Caco-2 (cell line): ENCODE measurements around the gene RASIP1. TPM values are rescaled to one million over a fixed set of nuclear protein-coding genes. Genes with fewer than 3 reads are reported as not detected.

Experiments used
- BruUV-seq: library from RNA; stranded (reverse); fragments of 400-500 nt; replicated peaks from 2 replicates; lab custom pipeline; 2021; lab: Mats Ljungman, UMichigan
- CTCF ChIA-PET: fragments of 300-600 bp; sonication (Branson Sonifier 250); formaldehyde crosslinking; loops from one replicate; lab custom pipeline; 2022; ENCODE audit warnings: antibody characterized with exemption; lab: Charles Lee
- POLR2A ChIA-PET: fragments of 300-600 bp; sonication (Branson Sonifier 250); formaldehyde crosslinking; loops from one replicate; lab custom pipeline; 2022; ENCODE audit warnings: antibody characterized with exemption; lab: Charles Lee
- DNase-seq, 2 experiments: peaks; one replicate each; pipeline versions ENCODE4 v3.0.0 to v3.0.0-alpha.2; 2020 to 2022
- H3K27me3 ChIP-seq: replicated peaks from 2 replicates; pipeline ENCODE4 v1.6.0; 2011; ENCODE audit warnings: low read length; ENCODE audit not compliant: control insufficient read depth, insufficient read depth
- H3K36me3 ChIP-seq: 2 replicates; pipeline ENCODE4 v1.5.1; 2011; ENCODE audit warnings: low read length; ENCODE audit not compliant: control insufficient read depth, insufficient read depth
- H3K4me1 ChIP-seq: fragments of 250-450 bp; sonication (Bioruptor Pico); 2 replicates; pipeline ENCODE4 v1.5.1; 2020; ENCODE audit warnings: mild to moderate bottlenecking
- H3K4me3 ChIP-seq: 2 replicates; pipeline ENCODE4 v1.5.1; 2011; ENCODE audit warnings: low read depth, mild to moderate bottlenecking, control low read depth, low read length
- H3K9me3 ChIP-seq: fragments of 250-450 bp; sonication (Bioruptor Pico); 2 replicates; pipeline ENCODE4 v1.5.1; 2020; ENCODE audit warnings: mild to moderate bottlenecking, moderate library complexity
- H3K27ac Mint-ChIP-seq: one replicate; pipeline ENCODE4 v1.8.0; 2022; ENCODE audit warnings: mixed read lengths; ENCODE audit not compliant: unreplicated experiment
- H3K27me3 Mint-ChIP-seq: one replicate; pipeline ENCODE4 v1.8.0; 2022; ENCODE audit warnings: mixed read lengths; ENCODE audit not compliant: insufficient read depth, unreplicated experiment
- H3K36me3 Mint-ChIP-seq: one replicate; pipeline ENCODE4 v1.8.0; 2022; ENCODE audit warnings: mild to moderate bottlenecking, mixed read lengths; ENCODE audit not compliant: insufficient read depth, unreplicated experiment
- H3K4me1 Mint-ChIP-seq: one replicate; pipeline ENCODE4 v1.8.0; 2022; ENCODE audit warnings: low read depth, mixed read lengths; ENCODE audit not compliant: unreplicated experiment
- H3K4me3 Mint-ChIP-seq: one replicate; pipeline ENCODE4 v1.8.0; 2022; ENCODE audit warnings: mild to moderate bottlenecking, moderate library complexity, mixed read lengths; ENCODE audit not compliant: unreplicated experiment
- H3K9me3 Mint-ChIP-seq: one replicate; pipeline ENCODE4 v1.8.0; 2022; ENCODE audit warnings: mixed read lengths; ENCODE audit not compliant: unreplicated experiment
- intact Hi-C: fragments of 100-400 bp; cut with micrococcal nuclease; formaldehyde crosslinking; loops from one replicate; pipeline ENCODE4 v1.10.0; 2022; ENCODE audit not compliant: unreplicated experiment
- total RNA-seq: library from RNA; stranded (reverse); gene quantifications from 2 replicates; pipeline ENCODE4 v1.2.3, GENCODE V29; 2022
- TF ChIP-seq, protein P1 (sequence below), 2 experiments: fragments of 200-600 bp in 1 of 2; IDR thresholded peaks; 1 replicate in 1 of 2; 2 replicates in 1 of 2; pipeline versions ENCODE4 v1.5.1 to v1.8.0; 2011 to 2022; ENCODE audit warnings: antibody characterized with exemption in 1 of 2, control low read depth in 1 of 2, inconsistent platforms in 1 of 2, low read depth in 1 of 2, low read length in 1 of 2, mild to moderate bottlenecking in 1 of 2, moderate library complexity in 1 of 2; ENCODE audit not compliant: insufficient read depth in 1 of 2, severe bottlenecking in 1 of 2, unreplicated experiment in 1 of 2

The RASIP1 gene
- total RNA-seq, 1 experiment from 2014 or later, result 5.9 TPM

DNA sequence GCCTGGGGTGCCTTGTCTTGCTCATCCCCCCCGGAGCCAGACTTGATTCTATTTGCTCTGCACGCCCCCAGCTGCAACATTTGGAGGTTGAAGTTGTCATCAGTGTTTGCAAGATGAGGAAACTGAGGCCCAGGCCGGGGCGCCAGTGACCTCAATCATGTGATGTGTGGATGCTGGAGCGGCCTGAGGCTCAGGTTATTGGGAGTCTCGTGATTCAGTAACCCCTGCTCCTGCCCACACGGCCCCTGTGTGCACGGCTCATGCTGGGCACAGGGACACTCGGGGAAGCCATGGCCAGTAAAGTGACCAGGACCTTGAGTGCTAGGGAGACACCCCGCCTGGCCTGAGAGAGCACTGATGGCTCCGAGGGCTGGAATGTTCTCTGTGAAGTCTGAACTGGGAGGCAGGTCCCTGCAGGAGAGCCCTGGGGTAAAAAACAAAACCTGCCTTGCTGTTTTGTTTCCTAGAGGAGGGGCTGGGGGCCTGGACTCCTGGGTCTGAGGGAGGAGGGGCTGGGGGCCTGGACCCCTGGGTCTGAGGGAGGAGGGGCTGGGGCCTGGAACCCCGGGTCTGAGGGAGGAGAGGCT lies 16.8 kb upstream of the RASIP1 start:
- Histone ChIP-seq H3K27me3 (no peaks in the 10 kb centered on the region), H3K4me3 (no peak overlapping the region), H3K4me1 (peaks cover 35% of the 10 kb centered on the region), H3K36me3 (no peaks in the 10 kb centered on the region), H3K9me3 (no peaks in the 10 kb centered on the region)
- H3K4me1 Mint-ChIP-seq, result peaks cover 25% of the 10 kb centered on the region
- H3K4me3 Mint-ChIP-seq, result no peak overlapping the region
- no TSS peak for BruUV-seq
- TF ChIP-seq, protein P1, sequence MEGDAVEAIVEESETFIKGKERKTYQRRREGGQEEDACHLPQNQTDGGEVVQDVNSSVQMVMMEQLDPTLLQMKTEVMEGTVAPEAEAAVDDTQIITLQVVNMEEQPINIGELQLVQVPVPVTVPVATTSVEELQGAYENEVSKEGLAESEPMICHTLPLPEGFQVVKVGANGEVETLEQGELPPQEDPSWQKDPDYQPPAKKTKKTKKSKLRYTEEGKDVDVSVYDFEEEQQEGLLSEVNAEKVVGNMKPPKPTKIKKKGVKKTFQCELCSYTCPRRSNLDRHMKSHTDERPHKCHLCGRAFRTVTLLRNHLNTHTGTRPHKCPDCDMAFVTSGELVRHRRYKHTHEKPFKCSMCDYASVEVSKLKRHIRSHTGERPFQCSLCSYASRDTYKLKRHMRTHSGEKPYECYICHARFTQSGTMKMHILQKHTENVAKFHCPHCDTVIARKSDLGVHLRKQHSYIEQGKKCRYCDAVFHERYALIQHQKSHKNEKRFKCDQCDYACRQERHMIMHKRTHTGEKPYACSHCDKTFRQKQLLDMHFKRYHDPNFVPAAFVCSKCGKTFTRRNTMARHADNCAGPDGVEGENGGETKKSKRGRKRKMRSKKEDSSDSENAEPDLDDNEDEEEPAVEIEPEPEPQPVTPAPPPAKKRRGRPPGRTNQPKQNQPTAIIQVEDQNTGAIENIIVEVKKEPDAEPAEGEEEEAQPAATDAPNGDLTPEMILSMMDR (IDR thresholded peaks at IDR 0.05; ENCODE audit: insufficient read depth in 1 of 2, low read depth in 1 of 2, low read length in 1 of 2, severe bottlenecking in 1 of 2, unreplicated experiment in 1 of 2), result no peak
- ChIA-PET POLR2A (no interaction called here), CTCF (no interaction called here)
- no peaks in the 10 kb centered on the region for H3K9me3 Mint-ChIP-seq
- DNase-seq, result no peak
- peaks cover 21% of the 10 kb centered on the region for H3K36me3 Mint-ChIP-seq
- no peaks in the 10 kb centered on the region for H3K27me3 Mint-ChIP-seq
- peak overlapping the region; percentile 95 for H3K27ac Mint-ChIP-seq
- intact Hi-C loops, result no loop called here

DNA sequence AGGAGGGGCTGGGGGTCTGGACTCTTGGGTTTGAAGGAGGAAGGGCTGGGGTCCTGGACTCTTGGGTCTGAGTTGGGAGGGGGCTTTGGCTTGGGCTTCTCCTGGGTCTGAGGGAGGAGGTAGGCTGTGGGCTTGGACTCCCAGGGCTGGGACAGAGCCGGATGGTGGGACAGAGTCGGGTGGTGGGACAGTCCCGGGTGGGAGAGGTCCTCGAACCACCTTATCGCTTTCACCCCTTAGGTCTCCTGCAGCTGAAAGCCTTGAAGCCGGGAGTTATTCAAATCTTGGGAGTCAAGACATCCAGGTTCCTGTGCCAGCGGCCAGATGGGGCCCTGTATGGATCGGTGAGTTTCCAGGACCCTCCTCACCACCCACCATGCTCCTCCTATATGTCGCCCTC lies 16.3 kb upstream of the RASIP1 start:
- no peak for DNase-seq
- no peak overlapping the region for H3K4me3 Mint-ChIP-seq
- ChIA-PET POLR2A (no interaction called here), CTCF (no interaction called here)
- peaks cover 21% of the 10 kb centered on the region for H3K36me3 Mint-ChIP-seq
- no peaks in the 10 kb centered on the region for H3K9me3 Mint-ChIP-seq
- H3K27me3 ChIP-seq, result no peaks in the 10 kb centered on the region
- H3K4me1 Mint-ChIP-seq, result peaks cover 29% of the 10 kb centered on the region
- no peaks in the 10 kb centered on the region for H3K27me3 Mint-ChIP-seq
- H3K36me3 ChIP-seq, result no peaks in the 10 kb centered on the region
- H3K4me3 ChIP-seq, result no peak overlapping the region
- H3K4me1 ChIP-seq, result peaks cover 35% of the 10 kb centered on the region
- no peaks in the 10 kb centered on the region for H3K9me3 ChIP-seq
- BruUV-seq, result no TSS peak
- TF ChIP-seq, protein P1 (IDR thresholded peaks at IDR 0.05; ENCODE audit: insufficient read depth in 1 of 2, low read depth in 1 of 2, low read length in 1 of 2, severe bottlenecking in 1 of 2, unreplicated experiment in 1 of 2), result no peak
- intact Hi-C loops, result no loop called here
- peak overlapping the region; percentile 95 for H3K27ac Mint-ChIP-seq

DNA sequence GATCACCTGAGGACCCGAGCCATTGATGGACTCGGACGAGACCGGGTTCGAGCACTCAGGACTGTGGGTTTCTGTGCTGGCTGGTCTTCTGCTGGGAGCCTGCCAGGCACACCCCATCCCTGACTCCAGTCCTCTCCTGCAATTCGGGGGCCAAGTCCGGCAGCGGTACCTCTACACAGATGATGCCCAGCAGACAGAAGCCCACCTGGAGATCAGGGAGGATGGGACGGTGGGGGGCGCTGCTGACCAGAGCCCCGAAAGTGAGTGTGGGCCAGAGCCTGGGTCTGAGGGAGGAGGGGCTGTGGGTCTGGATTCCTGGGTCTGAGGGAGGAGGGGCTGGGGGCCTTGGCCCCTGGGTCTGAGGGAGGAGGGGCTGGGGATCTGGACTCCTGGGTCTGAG lies 15.8 kb upstream of the RASIP1 start:
- intact Hi-C loops, result no loop called here
- H3K27ac Mint-ChIP-seq, result peak overlapping the region; percentile 95
- CTCF ChIA-PET, result no interaction called here
- no TSS peak for BruUV-seq
- Histone ChIP-seq H3K9me3 (no peaks in the 10 kb centered on the region), H3K4me1 (peaks cover 35% of the 10 kb centered on the region), H3K36me3 (no peaks in the 10 kb centered on the region), H3K27me3 (no peaks in the 10 kb centered on the region), H3K4me3 (no peak overlapping the region)
- POLR2A ChIA-PET, result no interaction called here
- H3K9me3 Mint-ChIP-seq, result no peaks in the 10 kb centered on the region
- peaks cover 29% of the 10 kb centered on the region for H3K4me1 Mint-ChIP-seq
- peaks cover 21% of the 10 kb centered on the region for H3K36me3 Mint-ChIP-seq
- DNase-seq, result no peak
- no peak overlapping the region for H3K4me3 Mint-ChIP-seq
- H3K27me3 Mint-ChIP-seq, result no peaks in the 10 kb centered on the region
- TF ChIP-seq, protein P1 (IDR thresholded peaks at IDR 0.05; ENCODE audit: insufficient read depth in 1 of 2, low read depth in 1 of 2, low read length in 1 of 2, severe bottlenecking in 1 of 2, unreplicated experiment in 1 of 2), result no peak
